ENCODE measurements around the gene ZFP1.

DNA sequence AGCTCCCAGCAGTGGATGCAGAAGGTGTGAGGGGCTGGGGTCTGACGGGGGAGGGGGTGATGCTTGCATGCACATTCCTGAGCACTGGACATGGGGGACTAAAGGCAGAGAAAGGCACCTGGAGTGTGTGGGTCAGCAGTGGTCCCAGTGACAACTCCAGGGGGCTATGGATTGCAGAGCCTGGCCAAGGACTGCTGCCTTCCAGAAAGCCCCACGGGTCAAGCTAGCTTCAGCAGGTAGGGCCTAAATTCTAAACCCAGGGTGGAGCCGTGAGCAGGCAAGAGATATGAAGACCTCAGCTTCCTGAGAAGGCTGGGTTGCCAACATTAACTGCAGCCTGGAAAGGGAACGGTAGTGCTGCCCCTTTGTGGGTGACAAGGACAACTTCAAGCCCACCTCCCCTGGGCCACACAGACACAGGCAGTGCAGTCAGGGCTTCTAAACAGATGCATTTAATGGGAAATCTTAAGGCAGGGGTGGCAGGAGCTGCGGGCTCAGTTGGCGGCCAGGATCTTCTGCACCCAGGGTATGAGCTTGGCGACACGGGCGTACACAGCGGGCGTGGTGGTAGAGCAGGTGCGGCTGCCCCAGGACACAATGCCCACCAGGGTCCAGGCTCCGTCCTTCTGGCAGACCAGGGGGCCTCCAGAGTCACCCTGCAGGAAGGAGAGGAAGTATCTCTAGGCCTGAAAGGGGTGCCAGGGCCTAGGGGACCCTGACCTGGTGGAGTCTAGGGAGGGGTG lies 55.5 kb downstream of the ZFP1 start:
- TF ChIP-seq POLR2AphosphoS5 (IDR thresholded peaks at IDR 0.05; ENCODE audit: low read depth, low read length) (no peak), POLR2A (IDR thresholded peaks at IDR 0.05; ENCODE audit: low read depth, low read length) (no peak)
